Transverse colon (tissue), 1 donor: ENCODE data around the gene FADS6.

ENCODE experiments used
- EP300 ChIP-seq: sonication (generic); formaldehyde crosslinking; IDR thresholded peaks from one replicate; pipeline ENCODE4 v1.6.1; 2017; ENCODE audit warnings: antibody characterized with exemption, low read depth
- POLR2A ChIP-seq: fragments of 450-650 bp; IDR thresholded peaks from one replicate; pipeline ENCODE4 v1.6.1; 2016; ENCODE audit warnings: antibody characterized with exemption, mild to moderate bottlenecking, moderate library complexity

- TF ChIP-seq EP300 (no peak), POLR2A (no peak)
Observed at GRCh38 chr17:74850914-74851313, 42.5 kb downstream of the FADS6 start.
